ENCODE measurements around the gene ZACN.

The ZACN gene

GRCh38 chr17:76131692-76132573 lies 53.0 kb downstream of the ZACN start:
- DNase-seq (ENCODE audit: low read depth in 2 of 2), result no peak

Data from stimulated activated CD4-positive, alpha-beta T cell treated with anti-CD3 and anti-CD28 coated beads, Interleukin-12 subunit alpha, Interleukin-12 subunit beta, amount 100 ng/mL, for 24 hours (primary cell).